GM04504 (cell line): ENCODE results near the gene HYCC2.
"Not testable (repeated sequence)": the region's sequence is repeated elsewhere in the genome, so short reads cannot be mapped to it uniquely, and the experiment has no call there.

Experiments used
- DNase-seq: peaks from one replicate; pipeline ENCODE4 v3.0.0-alpha.2; 2012; ENCODE audit warnings: low read depth

HYCC2 gene

DNA sequence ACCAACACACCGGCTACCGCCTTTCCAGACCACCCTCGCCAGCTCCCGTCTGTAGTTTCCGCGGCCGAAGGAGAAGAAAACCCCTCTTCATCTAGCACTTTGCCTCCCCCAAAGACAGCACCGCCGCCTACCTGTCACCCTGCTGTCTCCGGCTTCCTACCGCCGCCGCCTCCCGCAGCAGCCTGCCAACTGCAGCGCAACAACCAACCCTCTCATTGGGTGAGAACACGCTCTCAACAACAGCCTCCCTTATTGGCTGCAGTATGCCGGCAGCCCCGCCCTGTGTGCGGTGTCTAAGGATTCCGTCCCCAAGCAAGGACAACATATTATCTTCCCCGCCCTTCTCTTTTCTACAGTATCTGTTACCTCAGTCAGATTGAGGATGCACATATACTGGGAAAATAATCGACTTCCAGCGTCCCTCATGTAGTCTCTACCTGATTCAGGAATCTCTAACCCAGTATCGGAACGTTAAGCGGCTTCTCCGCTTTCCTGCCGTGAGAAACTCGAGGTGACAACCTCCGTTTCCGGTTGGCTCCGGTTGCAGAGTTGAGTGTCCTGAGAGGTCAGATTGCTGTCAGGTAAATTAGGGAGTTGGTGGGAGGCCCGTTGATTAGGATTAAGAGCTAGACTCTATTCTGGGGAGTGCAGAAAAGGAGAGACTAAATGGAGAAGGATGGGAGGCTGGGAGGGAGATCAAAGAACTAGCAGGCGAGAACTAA lies at the start of gene HYCC2, which contains the start of gene NDUFB3:
Gene HYCC2 (minus strand): TSS at position 193 of the 722 bp plus-strand sequence. CDS start 47,662 bp downstream, outside the sequence.
Gene NDUFB3 (plus strand): TSS at position 523 of the 722 bp plus-strand sequence. CDS start 6,882 bp downstream, outside the sequence.
- DNase-seq = peak; percentile 87

DNA sequence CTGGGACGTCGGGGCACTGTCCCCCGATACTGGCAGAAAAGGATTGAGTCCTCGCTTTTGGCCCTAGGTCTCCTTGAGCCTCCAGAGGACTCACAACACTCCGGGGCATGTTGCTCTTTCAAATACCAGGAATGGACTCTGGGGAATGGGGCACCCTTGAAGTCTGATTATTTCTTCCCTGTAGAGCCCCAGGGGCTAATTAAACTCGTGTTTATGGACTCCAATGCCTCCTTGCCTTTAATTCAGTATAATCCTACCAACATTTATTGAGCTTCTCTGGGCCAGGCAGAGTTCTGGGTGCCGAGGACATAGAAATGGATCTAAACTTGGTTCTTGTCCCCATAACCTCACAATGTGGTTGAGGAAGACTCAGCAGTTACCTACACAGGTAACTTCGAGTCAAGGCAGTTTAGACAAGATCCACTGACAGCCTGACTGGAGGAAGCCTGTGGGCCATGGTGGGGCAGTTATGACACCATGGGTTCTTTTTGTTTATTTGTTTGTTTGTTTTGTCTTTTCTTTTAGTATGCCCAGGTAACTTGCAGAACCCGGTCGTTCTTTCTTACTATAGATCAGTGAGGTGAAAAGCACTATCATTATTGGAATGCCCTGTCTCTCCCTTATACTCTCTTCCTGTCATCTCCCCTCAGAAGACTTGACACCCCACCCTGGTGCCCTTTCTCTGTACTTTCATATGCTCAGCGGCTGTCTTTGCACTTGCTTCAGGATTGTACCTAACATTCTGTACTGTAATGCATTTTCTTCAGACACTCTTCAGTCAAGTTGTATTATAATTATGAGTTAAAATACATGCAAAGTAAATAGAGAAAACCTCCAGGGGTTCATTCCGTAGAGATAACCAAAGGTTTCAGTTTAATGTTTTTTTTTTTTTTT lies 47.7 kb upstream of the HYCC2 start:
- no peak for DNase-seq

DNA sequence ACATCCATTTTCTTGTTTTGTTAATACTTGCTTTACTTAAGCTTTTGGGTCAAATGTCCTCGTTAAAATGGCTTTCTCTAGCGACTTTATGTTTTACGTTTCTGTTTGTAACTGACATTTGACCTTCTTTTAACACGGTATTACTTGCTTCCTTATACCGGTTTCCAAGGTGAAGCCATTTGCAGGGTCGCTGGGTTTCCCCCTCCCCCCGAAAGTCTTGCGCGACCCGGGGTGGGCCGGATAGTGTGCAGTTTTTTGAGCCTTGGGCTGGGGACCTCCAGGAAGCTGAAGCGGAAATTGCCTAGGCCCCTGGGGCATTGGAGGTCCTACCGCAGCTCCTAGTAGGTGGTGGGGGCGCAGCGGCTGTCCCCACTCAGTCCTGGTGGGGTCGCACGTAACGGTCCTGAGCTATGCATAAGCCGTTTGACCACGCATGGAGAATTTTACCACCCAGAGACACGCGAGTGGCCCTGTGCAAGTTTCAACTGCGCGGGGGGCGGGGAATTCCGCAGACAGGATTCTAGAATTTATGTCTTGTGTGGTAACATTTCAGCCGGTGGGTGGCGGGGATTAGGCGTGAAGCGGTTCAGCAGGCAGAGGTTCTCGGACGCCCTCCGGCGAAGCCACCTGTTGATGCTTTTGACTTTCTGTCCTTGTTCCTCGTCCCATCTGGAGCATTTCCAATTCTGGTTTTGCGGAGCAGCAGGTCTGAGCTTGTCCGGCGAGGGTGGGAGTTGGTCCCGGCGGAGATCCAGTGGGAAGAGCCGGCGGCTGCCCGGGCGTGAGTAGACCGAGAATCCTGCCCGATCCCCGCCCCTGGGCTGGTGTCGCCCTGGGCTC lies 46.9 kb upstream of the HYCC2 start:
- DNase-seq = peak; percentile 60

DNA sequence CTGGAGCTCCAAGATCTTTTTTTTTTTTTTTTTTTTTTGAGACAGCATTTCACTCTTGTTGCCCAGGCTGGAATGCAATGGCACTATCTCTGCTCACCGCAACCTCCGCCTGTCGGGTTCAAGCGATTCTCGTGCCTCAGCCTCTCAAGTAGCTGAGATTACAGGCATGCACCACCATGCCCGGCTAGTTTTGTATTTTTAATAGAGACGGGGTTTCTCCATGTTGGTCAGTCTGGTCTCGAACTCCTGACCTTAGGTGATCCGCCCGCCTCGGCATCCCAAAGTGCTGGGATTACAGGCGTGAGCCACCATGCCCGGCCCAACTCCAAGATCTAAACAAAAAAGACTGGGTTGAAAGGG lies 46.2 kb upstream of the HYCC2 start:
- DNase-seq = not testable (repeated sequence)

DNA sequence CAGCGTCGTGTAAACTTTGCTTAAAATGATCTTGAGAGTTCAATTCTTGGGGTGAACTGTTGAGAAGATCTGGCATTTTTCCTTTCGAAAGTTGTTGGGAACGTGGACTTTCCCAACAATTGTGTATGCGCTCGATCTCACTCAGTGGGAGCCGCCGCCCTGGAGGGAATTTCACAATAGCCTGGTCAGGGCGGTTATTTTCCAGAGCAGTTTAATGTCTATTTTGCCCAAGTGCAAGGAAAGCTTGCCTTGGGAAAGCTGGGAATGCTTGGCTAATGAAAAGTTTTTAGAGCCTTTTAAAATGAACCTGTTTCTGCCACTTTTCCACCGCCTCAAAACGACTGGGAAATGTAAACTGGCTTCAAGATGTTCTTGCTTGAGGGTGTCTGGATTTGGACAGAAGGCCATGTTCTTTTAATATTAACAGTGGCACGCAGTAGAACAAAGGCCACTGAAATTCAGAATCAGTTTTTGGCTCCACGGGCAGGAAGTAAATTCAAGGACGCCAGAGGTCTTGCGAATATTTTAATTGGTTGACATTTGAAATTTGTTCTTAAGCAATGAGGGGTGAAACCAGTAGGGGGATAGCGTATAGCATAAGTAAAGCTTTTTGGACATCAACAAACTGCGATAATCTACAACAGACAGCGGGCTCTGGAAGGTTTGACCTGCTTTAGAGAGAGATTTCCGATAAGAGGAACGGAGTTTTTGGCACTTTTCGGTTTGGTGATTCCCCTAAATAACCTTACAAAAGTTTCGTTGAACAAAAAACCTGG lies 45.7 kb upstream of the HYCC2 start:
- peak; percentile 70 for DNase-seq

DNA sequence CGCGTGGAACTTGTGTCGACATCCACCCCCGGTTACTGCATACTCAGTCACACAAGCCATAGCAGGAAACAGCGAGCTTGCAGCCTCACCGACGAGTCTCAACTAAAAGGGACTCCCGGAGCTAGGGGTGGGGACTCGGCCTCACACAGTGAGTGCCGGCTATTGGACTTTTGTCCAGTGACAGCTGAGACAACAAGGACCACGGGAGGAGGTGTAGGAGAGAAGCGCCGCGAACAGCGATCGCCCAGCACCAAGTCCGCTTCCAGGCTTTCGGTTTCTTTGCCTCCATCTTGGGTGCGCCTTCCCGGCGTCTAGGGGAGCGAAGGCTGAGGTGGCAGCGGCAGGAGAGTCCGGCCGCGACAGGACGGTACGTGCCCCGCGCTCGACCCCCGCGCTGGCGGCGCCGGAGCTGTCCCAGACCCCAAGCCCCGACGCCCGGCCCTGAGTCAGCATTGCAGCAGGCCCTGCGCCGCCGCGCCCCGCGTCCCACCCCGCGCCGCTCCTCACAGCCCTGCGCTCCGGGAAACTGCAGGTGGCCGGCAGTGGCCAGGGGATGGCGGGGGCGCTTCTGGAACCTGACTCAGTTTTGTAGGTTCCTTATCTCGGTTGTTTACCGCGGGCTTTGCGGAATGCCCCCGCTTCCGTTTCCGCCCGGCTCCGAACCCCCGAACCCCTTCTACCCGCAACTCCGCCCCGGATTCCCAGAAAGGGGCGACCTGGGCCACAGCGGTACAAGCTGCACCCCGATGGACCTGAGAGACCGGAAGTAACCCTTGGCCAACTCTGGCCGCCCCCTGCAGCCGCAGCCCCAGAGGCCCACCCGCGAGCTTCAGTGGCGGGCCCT lies 44.9 kb upstream of the HYCC2 start, which contains the start of gene CFLAR:
Gene CFLAR (plus strand): TSS at position 50 of the 844 bp plus-strand sequence. CDS start 13,702 bp downstream, outside the sequence.
- peak; percentile 62 for DNase-seq

DNA sequence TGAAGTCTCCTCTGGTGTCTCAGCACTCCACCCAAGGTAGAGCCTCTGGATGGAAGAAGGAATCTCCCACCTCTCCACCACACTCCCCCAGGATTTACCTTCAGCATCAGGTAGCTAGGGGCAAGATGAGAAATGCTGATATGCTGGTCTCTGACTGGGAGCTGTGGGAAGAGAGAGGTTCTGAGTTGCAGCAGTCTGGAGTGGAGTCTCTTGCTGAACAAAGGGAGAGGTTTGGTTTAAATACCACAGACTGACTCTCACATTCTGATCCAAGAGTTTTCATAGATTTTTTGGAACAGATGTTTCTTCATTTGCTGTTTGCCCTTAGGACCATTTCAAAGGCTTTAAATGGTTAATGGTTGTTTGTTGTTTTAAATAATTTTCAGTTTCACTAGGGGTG lies 43.4 kb upstream of the HYCC2 start:
- no peak for DNase-seq

DNA sequence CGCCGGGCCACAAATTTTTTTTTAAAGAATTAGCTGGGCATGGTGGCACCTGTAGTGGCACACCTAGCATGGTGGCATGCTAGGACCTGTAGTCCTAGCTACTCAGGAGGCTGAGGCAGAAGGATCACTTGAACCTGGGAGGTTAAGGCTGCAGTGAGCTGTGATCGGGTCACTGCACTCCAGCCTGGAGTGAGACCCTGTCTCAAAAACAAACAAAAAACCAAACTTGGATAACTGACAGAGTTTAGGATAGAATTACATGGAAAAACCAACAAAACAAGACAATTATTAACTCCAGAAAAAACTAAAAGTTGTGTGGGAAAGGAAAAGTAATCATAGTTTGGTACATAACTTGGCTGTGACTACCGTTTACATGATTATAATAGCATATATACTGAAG lies 42.9 kb upstream of the HYCC2 start:
- DNase-seq = no peak

DNA sequence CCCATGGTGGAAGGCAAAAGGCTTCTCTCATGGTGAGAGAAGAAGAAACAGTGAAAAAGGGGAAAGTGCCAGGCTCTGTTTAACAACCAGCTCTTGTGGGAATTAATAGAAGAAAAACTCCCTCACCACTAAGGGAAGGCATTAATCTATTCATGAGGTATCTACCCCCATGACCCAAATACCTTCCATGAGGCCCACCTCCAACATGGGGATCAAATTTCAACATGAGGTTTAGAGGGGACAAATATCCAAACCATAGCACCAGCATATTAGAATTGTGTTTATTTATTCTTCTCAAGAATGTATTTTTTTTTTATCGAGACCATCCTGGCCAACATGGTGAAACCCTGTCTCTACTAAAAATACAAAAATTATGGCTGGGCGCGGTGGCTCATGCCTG lies 39.6 kb upstream of the HYCC2 start:
- no peak for DNase-seq

DNA sequence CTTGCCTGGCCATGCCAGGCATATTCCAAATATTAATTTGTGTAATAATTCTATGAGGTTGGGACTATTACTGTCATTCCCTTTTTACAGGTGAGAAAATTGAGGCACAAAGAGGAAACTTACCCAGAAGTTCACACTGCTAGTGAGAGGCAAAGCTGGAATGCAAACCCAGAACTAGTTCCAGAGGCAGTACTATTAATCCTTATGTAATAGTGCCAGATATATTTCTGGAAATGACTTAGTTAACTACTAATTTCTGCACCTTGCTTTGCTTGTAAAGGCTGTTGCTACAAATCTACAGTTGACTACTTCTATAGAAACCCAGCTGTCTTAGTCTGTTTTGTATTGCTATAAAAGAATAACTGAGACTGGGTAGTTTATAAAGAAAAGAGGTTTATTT lies 39.1 kb upstream of the HYCC2 start:
- no peak for DNase-seq

DNA sequence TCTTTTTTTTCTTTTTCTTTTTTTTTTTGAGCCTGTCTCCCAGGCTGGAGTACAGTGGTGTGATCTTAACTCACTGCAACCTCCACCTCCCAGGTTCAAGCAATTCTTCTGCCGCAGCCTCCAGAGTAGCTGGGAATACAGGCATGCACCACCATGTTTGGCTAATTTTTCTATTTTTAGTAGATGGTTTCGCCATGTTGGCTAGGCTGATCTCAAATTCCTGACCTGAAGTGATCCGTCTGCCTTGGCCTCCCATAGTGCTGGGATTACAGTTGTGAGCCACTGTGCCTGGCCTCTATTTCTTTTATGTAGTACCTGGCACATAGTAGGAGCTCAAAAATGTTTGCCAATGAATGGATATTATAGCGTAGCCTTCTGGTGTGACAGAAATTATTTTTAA lies 37.7 kb upstream of the HYCC2 start:
- DNase-seq = no peak

DNA sequence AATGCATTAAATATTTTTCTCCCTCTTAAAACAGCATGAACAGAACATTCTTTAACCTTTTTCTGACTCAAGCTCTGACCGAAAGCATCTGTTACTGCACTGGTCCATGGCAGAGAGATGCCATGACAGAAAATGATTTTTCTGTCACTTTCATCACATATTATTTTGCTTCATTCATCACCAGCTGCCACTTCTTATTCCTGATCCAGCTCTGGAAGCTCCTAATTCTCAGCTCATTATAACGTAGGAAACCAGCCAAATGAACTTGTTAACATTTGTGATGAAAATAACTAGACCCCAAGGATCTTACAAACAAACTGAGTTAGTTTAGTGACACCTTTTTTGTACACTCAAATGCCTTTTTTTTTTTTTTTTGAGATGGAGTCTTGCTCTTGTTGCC lies 36.9 kb upstream of the HYCC2 start:
- no peak for DNase-seq

DNA sequence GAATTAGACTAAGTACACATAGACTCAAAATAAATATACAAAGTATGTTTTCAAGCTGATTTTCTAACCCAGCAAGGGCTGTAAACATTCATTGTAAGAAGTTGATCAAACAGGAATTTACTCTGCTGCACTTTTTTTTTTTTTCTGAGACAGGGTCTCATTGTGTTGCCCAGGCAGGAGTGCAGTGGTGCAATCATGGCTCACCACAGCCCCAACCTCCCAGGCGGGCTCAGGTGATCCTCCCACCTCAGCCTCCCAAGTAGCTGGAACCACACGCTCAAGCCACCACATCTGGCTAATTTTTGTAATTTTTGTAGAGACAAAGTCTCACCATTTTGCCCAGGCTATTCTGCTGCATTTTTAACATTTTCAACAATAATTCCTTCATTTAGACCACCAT lies 36.2 kb upstream of the HYCC2 start:
- no peak for DNase-seq

DNA sequence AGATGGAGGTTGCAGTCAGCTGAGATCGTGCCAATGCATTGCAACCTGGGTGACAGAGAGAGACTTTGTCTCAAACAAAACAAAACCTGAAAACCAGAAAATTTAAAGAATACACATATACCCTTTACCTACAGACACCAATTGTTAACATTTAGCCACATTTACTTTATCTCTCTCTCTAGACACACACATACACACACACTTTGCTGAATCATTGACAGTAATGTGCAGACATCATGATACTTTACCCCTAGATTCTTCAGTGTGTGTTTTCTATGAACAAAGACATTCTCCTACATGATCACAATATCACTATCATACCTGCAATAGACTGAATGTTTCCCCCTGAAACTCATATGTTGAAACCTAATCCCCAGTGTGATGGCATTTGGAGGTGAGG lies 34.3 kb upstream of the HYCC2 start:
- DNase-seq = no peak

DNA sequence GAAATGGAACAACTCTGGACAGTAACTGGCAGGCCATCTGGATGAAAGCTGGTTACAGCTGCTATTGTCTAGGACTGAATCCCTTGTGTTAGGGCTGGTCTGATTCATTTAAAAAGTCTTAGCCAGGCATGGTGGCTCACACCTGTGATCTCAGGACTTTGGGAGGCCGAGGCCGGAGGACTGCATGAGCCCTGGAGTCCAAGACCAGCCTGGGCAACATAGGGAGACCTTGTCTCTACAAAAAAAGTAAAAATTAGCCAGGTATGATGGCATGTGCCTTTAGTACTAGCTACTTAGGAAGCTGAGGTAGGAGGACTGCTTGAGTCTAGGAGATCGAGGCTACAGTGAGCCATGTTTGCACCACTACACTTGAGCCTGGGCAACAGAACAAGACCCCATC lies 29.0 kb upstream of the HYCC2 start:
- DNase-seq = no peak

DNA sequence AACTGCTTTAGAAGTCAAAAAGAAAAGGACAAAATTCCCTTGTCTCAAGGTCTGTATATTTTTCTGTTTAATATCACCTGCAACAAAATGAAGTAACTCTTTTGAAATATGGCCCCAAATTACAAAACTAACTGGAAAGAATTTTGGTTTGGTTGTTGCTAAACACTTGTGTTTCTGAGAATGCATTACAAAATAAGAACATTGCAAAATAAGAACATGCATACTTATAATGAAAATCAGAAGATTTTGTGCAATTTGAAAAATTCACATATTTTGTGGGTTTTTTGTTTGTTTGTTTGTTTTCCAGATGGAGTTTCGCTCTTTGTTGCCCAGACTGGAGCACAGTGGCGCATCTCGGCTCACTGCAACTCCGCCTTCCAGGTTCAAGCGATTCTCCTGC lies 22.1 kb upstream of the HYCC2 start:
- no peak for DNase-seq

DNA sequence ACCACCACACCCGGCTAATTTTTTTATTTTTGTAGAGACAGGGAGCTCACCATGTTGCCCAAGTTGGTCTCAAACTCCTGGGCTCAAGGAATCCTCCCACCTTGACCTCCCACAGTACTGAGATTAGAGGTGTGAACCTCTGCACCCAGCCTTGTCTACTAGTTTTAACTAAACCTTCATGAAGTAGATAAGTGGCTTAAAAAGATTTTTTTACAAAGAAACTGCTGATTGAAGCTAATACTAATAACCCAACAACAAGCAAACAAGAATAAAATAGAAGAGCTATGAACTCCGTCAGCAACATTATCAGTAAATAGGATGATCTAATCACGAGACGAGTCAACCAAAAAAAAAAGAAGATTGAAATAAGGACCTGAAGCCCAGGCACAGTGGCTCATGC lies 19.1 kb upstream of the HYCC2 start:
- DNase-seq = no peak

DNA sequence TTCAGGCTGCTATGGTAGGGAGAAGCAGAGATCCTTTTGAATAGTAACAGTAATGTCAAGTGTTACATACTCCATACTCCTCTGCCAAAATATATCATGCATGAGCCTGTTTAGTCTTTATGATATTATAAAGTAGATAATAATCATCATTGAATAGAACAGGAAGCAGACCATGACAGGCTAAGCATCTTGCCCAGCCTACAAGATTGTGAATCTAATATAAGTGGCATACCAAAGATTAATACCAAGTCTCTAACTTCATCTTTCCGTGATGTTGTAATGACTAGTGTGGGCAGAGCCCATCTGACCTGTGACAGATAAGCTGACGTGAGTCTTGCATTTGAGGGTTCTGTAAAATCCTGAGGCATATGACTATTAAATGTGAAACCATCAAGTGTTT lies 13.4 kb upstream of the HYCC2 start:
- DNase-seq = no peak

DNA sequence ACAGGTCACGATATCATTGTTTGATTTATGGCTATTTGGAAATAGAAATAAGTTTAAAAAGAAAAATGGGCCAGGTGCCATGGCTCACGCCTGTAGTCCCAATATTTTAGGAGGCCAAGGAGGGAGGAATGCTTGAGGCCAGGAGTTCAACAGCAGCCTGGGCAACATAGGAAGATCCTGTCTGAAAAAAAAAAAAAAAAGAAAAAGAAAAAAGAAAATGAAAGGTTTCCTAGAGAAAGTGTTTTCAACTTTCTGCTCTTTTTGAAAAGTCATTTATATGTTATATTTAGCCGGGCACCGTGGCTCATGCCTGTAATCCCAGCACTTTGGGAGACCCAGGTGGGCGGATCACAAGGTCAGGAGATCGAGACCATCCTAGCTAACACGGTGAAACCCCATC lies 3.5 kb upstream of the HYCC2 start:
- no peak for DNase-seq

DNA sequence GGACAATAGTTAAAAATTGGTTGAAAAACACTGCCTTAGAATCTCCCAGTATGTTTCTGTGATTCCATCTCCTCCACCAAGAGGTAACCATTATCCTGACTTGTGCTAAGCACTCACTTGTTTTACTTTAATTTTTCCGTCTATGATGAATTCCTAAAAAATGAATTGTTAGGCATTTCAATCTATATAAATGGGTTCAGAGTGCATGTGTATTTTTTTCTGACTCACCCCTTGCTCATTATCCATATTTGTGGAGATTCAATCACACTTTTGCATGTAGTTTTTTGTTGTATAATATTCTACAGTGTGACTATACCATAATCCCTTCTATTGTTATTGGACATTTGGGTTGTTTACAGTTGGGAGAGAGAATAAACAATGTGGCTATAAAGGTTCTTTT lies 1.6 kb upstream of the HYCC2 start:
- DNase-seq = no peak

DNA sequence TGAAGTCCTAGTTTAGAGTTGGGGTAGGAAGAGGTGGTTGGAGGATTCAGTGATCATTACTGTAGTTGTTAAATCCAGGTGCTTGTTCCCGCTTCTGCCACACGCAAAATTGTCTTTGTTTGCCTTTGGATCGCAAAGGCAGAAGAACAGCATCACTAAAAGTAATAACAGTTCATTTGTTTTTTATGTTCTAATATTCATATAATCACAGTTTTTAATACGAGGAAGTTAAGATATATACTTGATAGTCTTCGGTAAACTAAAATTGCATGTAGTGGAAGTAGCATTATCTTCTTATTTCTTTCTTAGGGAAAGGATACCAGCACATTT lies 695 bp upstream of the HYCC2 start:
- DNase-seq = no peak
